Mesodermal cell (in vitro differentiated cells): Measurements from ENCODE around the gene MREG.

ENCODE experiments used
- H3K27ac ChIP-seq: 2 replicates; pipeline ENCODE4 v1.7.0; 2013; ENCODE audit warnings: mild to moderate bottlenecking, low read depth, low read length, moderate library complexity; ENCODE audit not compliant: severe bottlenecking
- H3K36me3 ChIP-seq: 2 replicates; pipeline ENCODE4 v1.7.1; 2013; ENCODE audit warnings: mild to moderate bottlenecking, low read length, moderate library complexity; ENCODE audit not compliant: control insufficient read depth, insufficient read depth
- H3K4me1 ChIP-seq: one replicate; pipeline ENCODE4 v1.7.1; 2013; ENCODE audit warnings: mild to moderate bottlenecking, low read length; ENCODE audit not compliant: insufficient read depth, control insufficient read depth, poor library complexity, severe bottlenecking
- H3K4me3 ChIP-seq: 2 replicates; pipeline ENCODE4 v1.7.0; 2013; ENCODE audit warnings: low read length, control low read depth, mild to moderate bottlenecking; ENCODE audit not compliant: insufficient read depth, poor library complexity, severe bottlenecking; ENCODE audit errors: extremely low read depth
- H3K9me3 ChIP-seq: 2 replicates; pipeline ENCODE4 v1.7.1; 2013; ENCODE audit warnings: mild to moderate bottlenecking, low read length, moderate library complexity; ENCODE audit not compliant: control insufficient read depth
- WGBS, 2 experiments: methylation state at CpG; one replicate each; pipeline ENCODE4 v1.1.5; 2013; ENCODE audit warnings: missing lambda C conversion rate in 2 of 2; ENCODE audit not compliant: insufficient coverage in 2 of 2; 5-methylcytosine and 5-hydroxymethylcytosine counted together

Gene MREG

DNA sequence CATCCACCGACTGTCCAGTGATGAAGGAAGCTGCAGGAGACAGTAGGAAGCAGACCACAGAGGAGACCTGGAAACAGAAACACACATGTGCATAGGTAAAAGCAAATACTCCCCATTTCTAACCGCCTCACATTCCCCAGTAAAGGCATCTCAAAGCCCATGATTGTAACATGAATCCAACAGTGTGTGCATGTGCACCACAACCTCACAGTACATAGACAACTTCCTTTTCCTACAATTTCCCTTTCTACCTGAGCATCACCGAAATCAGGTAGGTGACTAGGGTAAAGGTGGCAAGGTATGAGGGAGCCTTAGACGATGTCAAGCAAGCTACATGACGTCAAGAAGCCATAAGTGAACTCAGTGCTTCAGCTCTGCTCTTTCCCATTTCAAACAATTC is 30.6 kb upstream of the MREG start:
- Histone ChIP-seq H3K4me1 (no peaks in the 10 kb centered on the region), H3K9me3 (no peaks in the 10 kb centered on the region), H3K4me3 (no peak overlapping the region), H3K36me3 (peaks cover 21% of the 10 kb centered on the region), H3K27ac (no peak overlapping the region)
- WGBS, 2 experiments: 60 to 100% methylated on average over 3 of the region's 5 CpGs

DNA sequence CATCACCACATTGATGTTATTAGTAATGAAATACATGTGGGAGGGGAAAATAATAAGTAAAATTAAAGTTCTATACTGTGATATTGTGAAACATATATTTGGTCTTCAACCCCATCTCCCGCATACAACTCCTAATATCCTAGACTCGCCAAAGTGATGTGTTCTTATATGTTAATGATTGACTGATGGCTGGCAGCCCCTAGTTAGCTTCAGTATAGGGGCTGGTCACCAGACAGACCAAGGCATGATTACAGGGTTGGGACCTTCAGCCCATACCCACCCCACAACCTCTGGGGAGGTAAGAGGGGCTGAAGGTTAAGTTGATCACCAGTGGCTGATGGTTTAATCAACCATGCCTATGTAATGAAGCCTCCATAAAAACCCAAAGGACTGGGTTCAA is 28.1 kb upstream of the MREG start:
- Histone ChIP-seq H3K9me3 (no peaks in the 10 kb centered on the region), H3K36me3 (peaks cover 17% of the 10 kb centered on the region)
- WGBS, 2 experiments: no CpG with 5 or more reads among the region's 2 CpGs

DNA sequence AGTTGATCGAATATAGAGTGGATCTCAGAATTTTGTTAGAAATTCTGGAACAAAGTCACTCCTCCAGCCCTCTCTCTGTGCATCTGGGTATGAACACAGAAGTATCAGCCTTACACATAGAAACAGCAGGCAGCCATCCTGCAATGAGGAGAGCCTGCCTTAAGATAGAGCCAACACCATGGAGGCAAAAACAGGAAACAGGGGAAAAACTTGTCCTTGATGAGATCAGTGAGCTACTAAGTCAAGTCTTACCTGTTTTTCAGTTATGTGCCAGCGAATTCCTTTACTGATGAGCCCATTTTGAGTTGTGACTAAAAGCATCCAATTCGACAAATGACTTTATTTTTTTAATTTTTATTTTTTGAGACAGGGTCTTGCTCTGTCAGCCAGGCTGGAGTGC is 26.6 kb upstream of the MREG start:
- H3K36me3 ChIP-seq: peaks cover 17% of the 10 kb centered on the region
- H3K4me3 ChIP-seq: no peak overlapping the region
- WGBS, 2 experiments: 88 to 95% methylated on average over 1 to 2 of the region's 3 CpGs
- no peaks in the 10 kb centered on the region for H3K9me3 ChIP-seq
- no peak overlapping the region for H3K27ac ChIP-seq
- no peaks in the 10 kb centered on the region for H3K4me1 ChIP-seq

More for the DNA sequence above, 28.1 kb upstream of the MREG start:
- H3K4me1 ChIP-seq: no peaks in the 10 kb centered on the region
- no peak overlapping the region for H3K4me3 ChIP-seq
- H3K27ac ChIP-seq: no peak overlapping the region

DNA sequence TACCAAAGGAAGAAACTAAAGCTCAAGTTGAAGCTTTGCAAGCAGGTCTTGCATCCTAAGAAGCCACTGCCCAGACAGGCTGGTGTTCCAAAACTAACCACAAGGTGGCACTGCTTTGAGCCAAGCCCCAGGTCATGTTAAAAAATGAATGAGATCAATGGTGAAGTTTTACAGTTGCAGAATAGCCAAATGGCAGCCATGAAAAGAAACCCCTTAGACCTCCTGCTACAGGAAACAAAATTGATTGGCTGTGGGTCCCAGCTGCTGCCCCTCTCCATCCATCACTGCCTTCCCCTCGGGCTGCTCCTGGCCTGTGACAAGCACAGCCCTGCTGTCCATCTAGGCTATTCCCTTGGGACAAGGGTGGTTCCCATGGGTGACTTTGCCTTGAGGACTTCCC is 20.7 kb upstream of the MREG start:
- WGBS, 2 experiments: 69 to 100% methylated on average over 1 of the region's 1 CpG
- Histone ChIP-seq H3K9me3 (no peaks in the 10 kb centered on the region), H3K4me3 (no peak overlapping the region), H3K36me3 (no peaks in the 10 kb centered on the region), H3K27ac (no peak overlapping the region), H3K4me1 (no peaks in the 10 kb centered on the region)

- H3K4me3 ChIP-seq: no peak overlapping the region
- WGBS, 2 experiments: 93 to 100% methylated on average over 2 to 3 of the region's 3 CpGs
- no peaks in the 10 kb centered on the region for H3K9me3 ChIP-seq
- H3K4me1 ChIP-seq: no peaks in the 10 kb centered on the region
- no peaks in the 10 kb centered on the region for H3K36me3 ChIP-seq
- no peak overlapping the region for H3K27ac ChIP-seq
Observed at GRCh38 chr2:216033403-216033802, 20.1 kb upstream of the MREG start.

DNA sequence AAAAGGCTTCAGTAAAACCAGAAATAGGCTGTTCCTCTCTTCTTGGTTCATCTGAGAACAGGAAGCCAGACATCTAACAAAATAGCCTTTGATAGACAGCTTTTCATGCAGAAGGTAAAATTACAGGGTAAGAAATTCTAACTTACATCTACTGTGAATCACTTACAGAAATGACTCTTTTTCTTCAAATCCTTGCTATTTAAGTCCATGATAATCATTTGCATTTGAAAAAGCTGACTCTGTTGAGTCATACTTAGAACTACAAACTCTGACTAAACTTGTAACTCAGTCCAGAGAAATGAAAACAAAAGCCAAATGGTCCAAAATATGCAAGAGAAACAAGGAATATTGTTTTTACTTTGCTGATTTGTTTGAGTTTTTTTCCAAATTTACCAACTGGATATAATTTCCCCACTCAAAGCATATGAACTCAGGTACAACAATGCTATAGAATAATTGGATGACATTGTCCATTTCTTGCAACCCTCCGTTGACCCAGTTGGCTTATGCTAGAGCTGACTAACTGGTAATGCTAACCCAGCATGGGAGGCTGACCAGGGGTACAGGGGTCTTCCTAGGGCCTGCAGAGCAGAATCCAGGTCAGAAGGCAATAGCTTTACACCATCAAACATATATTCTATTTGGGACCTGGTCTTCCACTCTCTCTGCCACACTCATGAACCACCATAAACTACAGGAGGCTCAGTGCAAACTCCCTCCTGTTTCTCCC is 18.8 kb upstream of the MREG start:
- Histone ChIP-seq H3K4me1 (no peaks in the 10 kb centered on the region), H3K4me3 (no peak overlapping the region), H3K9me3 (no peaks in the 10 kb centered on the region), H3K36me3 (no peaks in the 10 kb centered on the region), H3K27ac (no peak overlapping the region)
- WGBS, 2 experiments: 100% methylated on average over 1 of the region's 1 CpG

GRCh38 chr2:216030216-216030615 is 16.9 kb upstream of the MREG start:
- 85 to 92% methylated on average over 3 of the region's 3 CpGs for WGBS, 2 experiments
- no peaks in the 10 kb centered on the region for H3K9me3 ChIP-seq

GRCh38 chr2:216029416-216030129 is 16.2 kb upstream of the MREG start:
- no peaks in the 10 kb centered on the region for H3K4me1 ChIP-seq
- H3K27ac ChIP-seq: no peak overlapping the region
- H3K9me3 ChIP-seq: no peaks in the 10 kb centered on the region
- no peaks in the 10 kb centered on the region for H3K36me3 ChIP-seq
- 96 to 98% methylated on average over 6 of the region's 7 CpGs for WGBS, 2 experiments
- no peak overlapping the region for H3K4me3 ChIP-seq

More at GRCh38 chr2:216030216-216030615, 16.9 kb upstream of the MREG start:
- H3K27ac ChIP-seq: no peak overlapping the region
- no peaks in the 10 kb centered on the region for H3K36me3 ChIP-seq
- no peaks in the 10 kb centered on the region for H3K4me1 ChIP-seq
- H3K4me3 ChIP-seq: no peak overlapping the region

- H3K36me3 ChIP-seq: no peaks in the 10 kb centered on the region
- H3K4me1 ChIP-seq: no peaks in the 10 kb centered on the region
- no peak overlapping the region for H3K27ac ChIP-seq
- 97% methylated on average over 6 to 7 of the region's 7 CpGs for WGBS, 2 experiments
- H3K9me3 ChIP-seq: no peaks in the 10 kb centered on the region
- no peak overlapping the region for H3K4me3 ChIP-seq
Observed at GRCh38 chr2:216024779-216025336, 11.5 kb upstream of the MREG start.

- H3K27ac ChIP-seq: no peak overlapping the region
Observed at GRCh38 chr2:216023055-216023648, 9.8 kb upstream of the MREG start.

More at GRCh38 chr2:216023055-216023648, 9.8 kb upstream of the MREG start:
- WGBS, 2 experiments: 33 to 50% methylated on average over 3 of the region's 3 CpGs
- no peak overlapping the region for H3K4me3 ChIP-seq
- H3K36me3 ChIP-seq: no peaks in the 10 kb centered on the region
- H3K4me1 ChIP-seq: no peaks in the 10 kb centered on the region
- H3K9me3 ChIP-seq: no peaks in the 10 kb centered on the region
